ENCODE data around the gene HECW1. TPM values are rescaled to one million over a fixed set of nuclear protein-coding genes. Genes with fewer than 3 reads are reported as not detected.
"Not testable (repeated sequence)": the region's sequence is repeated elsewhere in the genome, so short reads cannot be mapped to it uniquely, and the experiment has no call there.

The HECW1 gene
- total RNA-seq, 1 donor from 2014 or later = not detected

DNA sequence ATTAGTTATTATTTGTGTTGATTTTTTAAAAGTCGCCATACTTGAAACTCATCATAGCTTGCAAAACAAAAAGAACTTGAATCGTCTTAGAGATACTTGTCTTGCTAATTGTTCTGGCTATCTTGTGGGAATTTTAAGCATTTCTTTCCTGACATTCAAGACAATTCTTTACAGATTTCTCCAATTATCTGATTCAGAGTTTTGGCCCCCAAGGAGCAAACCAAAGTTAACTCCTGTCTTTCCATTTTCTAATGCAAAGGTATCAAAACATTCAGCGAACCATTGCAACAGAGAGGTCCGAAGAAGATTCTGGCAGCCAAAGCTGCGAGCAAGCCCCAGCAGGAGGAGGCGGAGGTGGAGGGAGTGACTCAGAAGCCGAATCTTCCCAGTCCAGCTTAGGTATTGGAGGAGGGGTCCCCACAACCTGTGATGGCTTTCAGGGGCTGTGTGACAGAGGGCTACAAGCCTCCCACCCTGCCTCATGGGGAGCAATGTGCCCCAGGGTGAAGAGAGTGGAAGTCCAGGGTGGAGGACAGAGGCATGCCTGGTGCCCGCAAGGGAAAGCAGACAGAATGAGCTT is 351.0 kb downstream of the HECW1 start:
- intact Hi-C loops (cut with micrococcal nuclease) = no loop called here

- intact Hi-C loops (cut with micrococcal nuclease) = no loop called here
These were observed 353.4 kb downstream of the HECW1 start for GRCh38 chr7:43465581-43466554.

DNA sequence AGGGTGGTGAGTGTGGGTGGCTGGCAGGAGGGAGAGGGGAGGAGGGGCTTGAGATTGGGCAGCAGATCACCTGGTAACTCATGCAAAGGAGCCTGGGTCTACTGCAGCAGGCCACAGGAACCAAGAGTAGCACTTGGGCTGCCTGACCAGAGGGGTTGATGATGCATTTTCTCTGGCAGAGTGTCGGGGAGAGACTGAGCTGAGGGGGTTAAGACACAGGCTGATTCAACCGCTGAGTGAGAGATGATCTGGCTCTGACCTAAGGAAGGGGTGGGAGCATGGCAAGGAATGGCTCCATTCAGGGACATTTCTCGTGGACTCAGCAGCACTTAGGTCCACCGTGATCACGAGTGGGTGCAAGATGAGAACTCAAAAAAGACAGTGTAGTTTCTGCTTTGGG is 355.0 kb downstream of the HECW1 start:
- intact Hi-C loops (cut with micrococcal nuclease) = no loop called here

DNA sequence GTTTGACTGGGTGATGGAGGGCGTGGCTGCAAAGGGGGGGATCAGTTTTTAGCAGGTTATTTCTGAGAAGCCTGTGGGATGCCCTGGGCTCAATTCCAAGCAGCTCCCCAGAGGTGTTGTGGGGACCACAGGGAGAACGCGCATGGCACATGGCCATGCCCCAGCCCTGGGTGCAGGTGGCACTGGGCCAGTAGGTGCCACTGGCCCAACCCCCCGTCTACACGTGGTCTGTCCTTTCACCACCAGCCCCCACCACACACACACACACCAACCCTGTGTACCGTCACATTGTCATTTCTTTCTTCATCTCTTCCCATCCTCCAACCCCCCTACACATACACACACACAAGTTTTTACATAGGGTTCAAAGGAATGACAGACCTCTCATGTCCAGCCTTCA is 355.4 kb downstream of the HECW1 start:
- intact Hi-C loops (cut with micrococcal nuclease) = no loop called here

DNA sequence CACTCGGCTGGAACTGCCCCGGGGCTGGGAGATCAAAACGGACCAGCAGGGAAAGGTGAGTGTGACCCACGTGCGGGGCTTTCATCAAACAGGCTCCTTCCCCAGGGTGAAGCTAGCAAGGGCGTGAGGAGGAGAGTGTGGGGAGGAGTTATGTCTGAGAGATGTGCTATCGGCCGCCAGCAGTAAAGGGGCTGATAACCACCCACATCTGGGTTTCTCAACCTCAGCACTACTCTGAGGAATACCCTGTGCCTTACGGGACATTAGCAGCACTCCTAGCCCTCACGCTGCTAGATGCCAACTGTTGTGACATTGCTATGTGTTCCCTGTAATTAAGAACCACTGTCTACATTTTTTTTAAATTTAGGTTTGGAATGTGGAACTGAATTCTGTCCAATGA is 356.6 kb downstream of the HECW1 start:
- intact Hi-C loops (cut with micrococcal nuclease) = no loop called here

GRCh38 chr7:43470110-43470509 is 357.7 kb downstream of the HECW1 start:
- intact Hi-C loops (cut with micrococcal nuclease) = no loop called here

DNA sequence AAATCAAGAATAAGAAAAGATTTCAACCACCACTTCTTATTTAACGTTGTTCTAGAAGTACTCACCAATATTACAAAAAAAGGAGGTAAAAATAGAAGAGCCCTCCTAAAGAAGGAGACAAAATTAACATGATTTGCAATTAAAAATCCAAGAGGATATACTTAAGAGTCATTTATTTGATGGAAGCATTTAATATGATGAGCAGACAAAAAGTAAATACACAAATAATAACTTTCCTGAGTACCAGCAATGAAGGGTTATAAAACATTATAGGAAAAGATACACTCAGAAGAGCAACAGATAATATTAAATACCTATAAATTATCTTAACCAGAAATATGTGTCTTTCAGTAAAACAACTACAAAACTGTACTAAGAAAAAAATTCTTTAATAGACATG is 363.5 kb downstream of the HECW1 start:
- intact Hi-C loops (cut with micrococcal nuclease) = no loop called here

DNA sequence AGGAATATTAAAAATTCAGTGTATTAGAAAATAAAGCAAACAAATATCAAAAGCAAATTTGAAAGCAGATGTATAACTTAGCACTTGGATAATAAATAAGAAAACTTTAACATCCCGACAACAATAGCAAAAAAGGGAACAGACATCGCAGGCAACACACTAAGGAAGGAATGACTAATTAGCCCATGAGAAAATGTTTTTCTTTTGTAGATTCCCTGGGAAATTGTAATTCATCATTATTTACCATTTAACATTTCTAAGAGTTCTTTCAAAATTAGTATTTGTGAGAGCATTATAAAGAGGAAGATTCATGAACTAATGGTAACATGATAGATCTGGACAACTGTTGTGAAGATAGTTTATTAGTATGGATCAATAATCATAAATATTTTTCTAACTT is 364.4 kb downstream of the HECW1 start:
- intact Hi-C loops (cut with micrococcal nuclease) = no loop called here

DNA sequence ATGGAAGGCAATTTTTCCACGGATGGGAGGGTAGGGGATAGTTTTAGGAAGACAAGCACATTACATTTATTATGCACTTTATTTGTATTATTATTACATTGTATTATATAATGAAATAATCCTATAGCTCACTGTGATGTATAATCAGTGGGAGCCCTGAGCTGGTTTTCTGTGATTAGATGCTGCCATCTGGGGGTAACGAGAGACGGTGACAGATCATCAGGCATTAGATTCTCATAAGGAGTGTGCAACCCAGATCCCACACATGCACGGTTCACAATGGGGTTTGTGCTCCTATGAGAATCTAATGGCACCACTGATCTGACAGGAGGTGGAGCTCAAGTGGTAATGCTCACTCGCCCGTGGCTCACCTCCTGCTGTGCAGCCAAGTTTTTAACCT is 366.6 kb downstream of the HECW1 start:
- intact Hi-C loops (cut with micrococcal nuclease) = no loop called here

- intact Hi-C loops (cut with micrococcal nuclease) = no loop called here
These were observed 367.1 kb downstream of the HECW1 start for GRCh38 chr7:43479543-43479942.

DNA sequence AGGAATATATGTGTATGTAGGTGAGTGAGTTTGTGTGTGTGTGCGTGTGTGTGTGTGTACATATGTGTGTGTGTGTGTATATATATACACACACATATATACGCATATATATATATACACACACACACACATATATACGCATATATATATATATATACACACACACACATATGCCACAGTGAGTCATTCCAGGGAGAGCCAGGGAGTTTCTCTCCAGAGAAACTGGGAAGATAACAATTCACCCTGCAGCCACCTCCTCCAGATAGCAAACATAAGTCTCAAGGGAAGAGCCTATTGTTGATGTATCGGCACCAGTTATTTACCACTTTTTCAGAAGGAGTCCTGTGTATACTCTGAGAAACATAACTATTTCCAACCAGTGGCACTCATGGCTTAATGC is 368.1 kb downstream of the HECW1 start:
- intact Hi-C loops (cut with micrococcal nuclease) = no loop called here

GRCh38 chr7:43481902-43482678 is 369.6 kb downstream of the HECW1 start:
- intact Hi-C loops (cut with micrococcal nuclease) = no loop called here

DNA sequence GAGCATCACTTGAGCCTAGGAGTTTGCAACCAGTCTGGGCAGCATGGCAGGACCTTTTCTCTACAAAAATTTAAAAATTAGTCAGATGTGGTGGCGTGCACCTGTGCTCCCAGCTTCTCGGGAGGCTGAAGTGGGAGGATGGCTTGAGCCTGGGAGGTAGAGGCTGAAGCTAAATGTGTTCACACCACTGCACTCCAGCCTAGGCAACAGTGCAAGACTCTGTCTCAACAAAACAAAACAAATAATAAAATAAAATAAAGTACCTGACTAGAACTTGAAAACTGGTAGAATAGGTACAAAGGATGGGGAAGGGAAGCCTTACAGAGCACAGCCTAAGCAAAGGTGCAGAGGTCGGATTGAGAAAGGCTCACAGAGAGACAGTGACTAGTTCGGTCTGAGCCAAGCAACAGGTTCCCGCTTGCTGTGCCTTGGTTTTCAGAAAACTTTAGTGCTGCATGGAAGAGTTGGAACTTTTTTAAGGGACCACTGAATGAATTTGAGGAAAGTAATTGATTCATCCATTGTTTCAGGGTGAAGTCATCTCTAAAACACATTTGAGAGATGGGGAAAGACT is 370.3 kb downstream of the HECW1 start:
- intact Hi-C loops (cut with micrococcal nuclease) = no loop called here

DNA sequence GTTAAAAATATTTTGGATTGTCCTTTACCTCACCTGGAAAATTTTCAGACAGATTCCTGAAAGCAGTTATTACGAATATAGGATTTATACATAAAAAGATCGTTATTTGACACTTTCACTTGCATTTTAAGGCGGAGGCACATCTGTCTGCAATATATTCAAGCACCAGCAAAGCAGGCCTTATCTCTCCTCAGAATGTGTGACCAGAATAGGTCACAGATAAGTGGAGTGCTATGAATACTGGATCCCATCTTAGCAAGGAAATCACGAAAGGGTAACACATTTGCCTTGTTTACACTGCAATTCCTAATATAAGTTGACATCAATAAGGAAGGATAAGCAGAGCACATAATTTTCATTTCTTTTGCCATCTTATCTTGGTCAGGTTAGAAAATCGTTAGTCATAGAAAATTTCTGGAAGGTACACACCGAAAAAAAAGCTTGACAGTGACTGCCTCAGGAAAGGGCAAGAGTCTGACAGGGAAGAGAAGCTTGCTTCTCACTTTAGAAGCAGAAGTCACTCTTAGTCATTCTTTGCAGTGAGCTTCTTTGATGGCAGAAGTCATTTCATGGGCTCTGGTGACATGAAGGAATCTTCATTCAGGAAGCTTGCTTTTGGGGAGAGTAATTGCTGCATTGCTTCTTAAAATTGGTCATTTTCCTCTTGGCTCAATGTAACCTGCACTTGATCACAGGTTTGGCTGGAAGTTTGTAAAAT is 372.4 kb downstream of the HECW1 start:
- intact Hi-C loops (cut with micrococcal nuclease) = no loop called here

DNA sequence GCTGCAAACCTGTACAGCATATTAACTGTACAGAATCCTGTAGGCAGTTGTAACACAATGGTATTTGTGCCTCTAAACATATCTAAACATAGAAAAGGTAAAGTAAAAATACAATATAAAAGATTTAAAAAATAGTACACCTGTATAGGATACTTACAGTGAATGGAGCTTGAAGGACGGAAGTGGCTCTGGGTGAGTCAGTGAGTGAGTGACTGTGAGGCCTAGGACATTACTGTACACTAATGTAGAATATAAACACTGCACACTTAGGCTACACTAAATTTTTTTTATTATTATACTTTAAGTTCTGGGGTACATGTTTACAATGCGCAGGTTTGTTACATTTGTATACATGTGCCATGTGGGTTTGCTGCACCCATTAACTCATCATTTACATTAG is 373.1 kb downstream of the HECW1 start:
- intact Hi-C loops (cut with micrococcal nuclease) = no loop called here

DNA sequence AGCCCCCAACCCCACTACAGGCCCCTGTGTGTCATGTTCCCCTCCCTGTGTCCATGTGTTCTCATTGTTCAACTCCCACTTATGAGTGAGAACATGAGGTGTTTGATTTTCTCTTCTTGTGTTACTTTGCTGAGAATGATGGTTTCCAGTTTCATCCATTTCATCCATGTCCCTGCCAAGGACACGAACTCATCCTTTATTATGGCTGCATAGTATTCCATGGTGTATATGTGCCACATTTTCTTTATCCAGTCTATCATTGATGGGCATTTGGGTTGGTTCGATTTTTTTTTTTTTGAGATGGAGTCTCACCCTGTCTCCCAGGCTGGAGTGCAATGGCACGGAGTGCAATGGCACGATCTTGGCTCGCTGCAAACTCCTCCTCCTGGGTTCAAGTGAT is 373.6 kb downstream of the HECW1 start:
- intact Hi-C loops (cut with micrococcal nuclease) = not testable (repeated sequence)

DNA sequence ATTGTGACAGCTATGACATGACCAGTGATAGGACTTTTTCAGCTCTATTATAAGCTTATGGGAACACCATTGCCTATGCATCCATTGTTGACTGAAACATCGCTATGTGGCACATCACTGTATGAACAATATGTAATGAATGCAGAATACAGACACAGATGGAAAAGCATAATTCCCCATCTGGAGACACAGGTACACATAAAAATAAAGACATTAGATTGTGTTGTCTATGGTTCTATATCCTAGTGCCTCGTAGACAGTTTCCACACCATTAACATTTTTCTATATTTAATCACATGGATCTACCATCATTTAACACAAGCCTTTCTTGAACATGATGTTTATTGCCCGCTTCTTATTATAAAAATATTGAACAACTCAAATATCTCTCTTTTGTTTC is 374.2 kb downstream of the HECW1 start:
- intact Hi-C loops (cut with micrococcal nuclease) = no loop called here

DNA sequence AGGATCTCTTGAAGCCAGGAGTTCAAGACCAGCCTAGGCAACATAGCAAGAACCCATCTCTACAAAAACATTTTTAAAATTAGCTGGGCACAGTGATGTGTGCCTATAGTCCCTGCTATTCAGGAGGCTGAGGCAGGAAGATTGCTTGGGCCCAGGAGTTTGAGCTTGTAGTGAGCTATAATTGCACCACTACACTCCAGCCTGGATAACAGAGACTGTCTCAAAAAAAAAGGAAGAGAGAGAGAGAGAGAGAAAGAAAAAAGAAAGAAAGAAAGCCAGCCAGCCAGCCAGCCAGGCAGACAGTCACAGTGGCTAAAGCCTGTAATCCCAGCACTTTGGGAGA is 375.3 kb downstream of the HECW1 start:
- intact Hi-C loops (cut with micrococcal nuclease) = no loop called here

DNA sequence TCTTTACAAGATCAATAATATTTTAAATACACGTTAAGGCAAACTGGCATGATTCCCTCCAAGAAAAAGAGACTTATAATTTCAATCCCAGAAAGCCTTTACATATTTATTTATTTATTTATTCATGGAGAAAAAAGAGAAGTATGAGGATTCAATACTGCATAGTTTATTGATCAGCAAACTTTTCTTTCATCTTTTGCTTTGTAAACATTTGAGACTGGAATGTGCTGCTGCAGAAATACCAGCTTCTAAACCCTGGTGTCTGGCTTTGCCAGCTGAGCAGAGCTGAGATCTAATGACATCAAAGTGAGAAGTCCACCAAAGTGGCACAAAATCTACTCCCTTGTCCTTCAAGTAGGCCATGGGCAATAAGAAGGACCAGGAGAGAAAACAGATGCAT is 376.8 kb downstream of the HECW1 start:
- intact Hi-C loops (cut with micrococcal nuclease) = no loop called here

DNA sequence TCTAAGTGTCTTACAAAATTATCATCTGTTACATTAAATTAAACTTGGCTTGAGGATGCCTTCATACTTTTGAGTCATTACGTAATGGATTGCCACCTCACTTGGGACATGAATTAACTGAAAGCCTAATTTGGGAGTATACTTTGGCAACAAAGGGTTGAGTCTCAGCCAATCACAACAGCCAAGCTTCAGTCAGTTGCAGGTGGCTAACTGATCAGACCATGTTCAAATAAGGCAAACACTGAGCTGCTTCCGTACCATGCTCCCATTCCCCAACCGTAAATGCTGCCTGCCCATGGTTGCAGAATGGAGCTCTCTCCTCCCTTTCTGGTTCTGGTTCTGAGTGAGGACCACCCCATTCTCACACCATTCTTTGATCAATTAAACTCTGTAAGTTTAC is 377.6 kb downstream of the HECW1 start:
- intact Hi-C loops (cut with micrococcal nuclease) = no loop called here

- intact Hi-C loops (cut with micrococcal nuclease) = no loop called here
These were observed 378.7 kb downstream of the HECW1 start for GRCh38 chr7:43491123-43491522.

Measured in T-helper 2 cell treated with Interferon-gamma antibody and Interleukin-4, amounts not matched to agents 100 ng/mL and 5 ng/mL, for 36 hours (primary cell).